ENCODE results near the gene SHOC2.

The SHOC2 gene

DNA sequence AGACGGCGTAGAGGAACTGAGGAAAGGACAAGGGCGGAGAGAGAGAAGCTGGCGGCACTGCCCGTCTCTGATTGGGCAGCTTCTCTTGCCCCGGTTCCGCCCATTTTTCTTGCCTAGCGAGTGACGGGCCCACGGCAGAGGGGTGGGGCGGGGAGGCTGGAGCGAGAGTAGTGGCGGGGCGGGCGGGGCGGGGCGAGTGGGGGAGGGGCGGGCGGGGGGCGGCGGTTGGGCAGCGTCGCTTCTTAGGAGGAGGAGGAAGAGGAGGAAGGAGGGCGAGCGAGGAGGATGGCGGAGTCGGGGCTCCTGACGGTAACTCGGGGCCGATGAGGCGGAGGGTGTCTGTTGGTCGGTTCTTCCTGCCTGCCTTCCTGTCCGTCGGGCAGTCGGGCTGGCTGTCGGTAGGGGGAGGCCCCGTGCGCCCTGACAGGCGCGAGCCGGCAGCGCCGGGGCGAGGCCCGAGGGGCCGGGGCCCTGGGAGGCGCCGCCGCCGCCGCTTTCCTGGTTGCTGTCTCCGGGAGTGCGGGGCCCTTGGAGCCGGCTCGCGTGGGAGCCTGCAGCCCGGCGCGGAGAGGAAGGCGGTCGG lies at the start of gene SHOC2:
TSS of gene SHOC2 (plus strand) at position 256 of the 583 bp plus-strand sequence. CDS start 44,755 bp downstream, outside the sequence.
- in situ Hi-C loops (cut with MboI; ENCODE audit: low sequenced_read_pairs), result no loop called here

DNA sequence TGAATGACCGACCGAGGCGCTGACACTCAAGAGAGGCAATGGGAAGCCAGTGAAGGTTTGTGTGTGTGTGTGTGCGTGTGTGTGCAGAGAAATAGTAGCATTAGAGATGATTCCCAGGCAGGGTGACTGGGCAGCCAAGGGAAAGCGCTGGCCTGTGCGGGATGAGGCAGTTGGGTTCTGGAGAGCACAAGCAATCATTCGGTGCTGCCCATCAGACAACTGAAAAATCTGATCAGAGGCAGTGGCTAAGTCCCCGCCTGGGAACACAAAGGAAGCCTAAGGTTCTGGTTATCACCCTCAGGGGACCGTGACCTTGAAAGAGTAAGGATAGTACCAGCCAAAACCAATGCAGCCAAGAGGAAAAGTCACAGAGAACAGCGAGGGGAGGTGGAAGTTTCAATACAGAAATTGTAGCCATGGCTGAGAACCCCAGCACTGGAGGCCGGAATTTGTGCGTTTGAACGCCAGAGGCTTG lies 48.5 kb upstream of the SHOC2 start:
- in situ Hi-C loops (cut with MboI; ENCODE audit: low sequenced_read_pairs), result no loop called here

DNA sequence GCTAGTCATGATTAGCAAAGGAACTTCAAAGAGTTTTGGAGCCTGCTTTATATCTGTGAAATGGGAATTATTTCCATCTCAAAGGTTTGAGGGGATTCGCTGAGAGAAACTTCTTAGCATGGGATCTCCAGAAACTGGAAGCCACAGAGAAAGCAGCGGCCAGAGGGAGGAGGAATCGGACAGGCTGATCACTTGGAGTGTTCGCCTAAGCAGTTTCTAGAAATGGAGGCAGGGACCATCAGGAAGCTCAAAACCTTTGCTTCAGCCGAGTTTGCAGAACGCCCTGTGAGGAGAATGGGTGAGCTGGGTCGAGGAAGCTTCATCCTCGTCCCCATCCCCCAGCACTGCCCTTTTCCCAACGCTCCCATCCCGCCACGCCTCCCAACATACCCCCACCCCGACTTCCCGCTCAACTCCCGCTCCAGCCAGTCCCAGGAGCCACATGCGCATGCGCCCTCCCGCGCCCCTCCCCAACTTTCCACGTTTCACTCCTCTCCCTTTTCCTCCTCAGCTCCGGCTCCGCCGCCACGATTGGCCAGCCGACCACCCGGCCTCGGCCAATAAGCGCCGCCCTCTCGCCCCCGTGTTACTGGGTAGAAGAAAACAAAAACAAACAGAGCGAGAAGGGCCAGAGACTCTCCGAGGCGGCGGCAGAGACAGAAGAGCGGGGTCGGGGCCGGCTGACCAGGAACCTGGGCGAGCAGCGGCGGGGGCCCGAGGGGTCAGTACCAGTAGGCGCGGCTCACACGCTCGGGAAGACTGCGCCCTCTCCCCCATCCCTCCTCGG lies 47.9 kb upstream of the SHOC2 start, which contains the start of gene PDCD4:
TSS of gene PDCD4 (plus strand) at position 631 of the 787 bp plus-strand sequence. CDS start 4,100 bp downstream, outside the sequence.
- in situ Hi-C loops (cut with MboI; ENCODE audit: low sequenced_read_pairs), result no loop called here

DNA sequence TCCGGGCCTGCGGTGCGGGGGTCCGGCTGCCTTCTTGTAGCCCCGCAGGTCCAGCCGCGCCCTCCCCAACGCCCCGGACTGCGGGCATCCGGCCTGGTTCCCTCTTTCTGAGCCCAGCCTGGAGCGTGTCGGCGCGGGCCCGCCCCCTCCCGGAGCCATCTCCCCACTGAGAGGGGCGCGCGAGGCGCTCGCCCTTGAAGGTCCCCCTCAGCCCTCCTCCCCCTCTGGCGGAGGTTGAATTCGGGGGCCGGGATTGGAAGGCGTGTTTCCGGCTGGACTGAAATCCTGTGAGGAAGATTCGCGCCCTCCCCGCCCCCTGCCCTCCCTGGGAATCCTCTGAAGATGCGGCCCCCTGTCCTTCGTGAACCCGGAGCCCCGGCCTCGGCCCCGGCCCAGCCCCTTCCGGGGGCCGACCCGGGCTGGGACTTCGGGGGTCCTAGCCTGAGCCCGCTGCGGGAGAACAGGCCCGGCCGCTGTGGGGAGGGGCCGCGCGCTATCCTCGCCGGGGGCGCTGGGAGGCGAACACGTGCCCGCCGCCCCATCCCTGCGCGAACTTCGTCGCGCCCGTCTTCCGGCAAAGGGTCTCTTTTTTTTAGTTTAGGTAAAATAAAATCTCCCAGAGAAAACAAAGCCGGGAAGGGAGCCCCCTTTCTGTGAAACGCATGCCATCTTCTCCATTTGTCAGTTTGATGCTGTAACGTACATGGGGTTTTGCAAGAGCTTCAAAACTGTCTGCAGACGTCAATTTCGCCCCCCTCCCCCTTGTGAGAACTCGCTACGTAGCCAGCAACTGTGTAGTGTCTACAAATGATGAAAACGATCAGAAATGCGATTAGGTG lies 47.0 kb upstream of the SHOC2 start:
- in situ Hi-C loops (cut with MboI; ENCODE audit: low sequenced_read_pairs), result no loop called here

DNA sequence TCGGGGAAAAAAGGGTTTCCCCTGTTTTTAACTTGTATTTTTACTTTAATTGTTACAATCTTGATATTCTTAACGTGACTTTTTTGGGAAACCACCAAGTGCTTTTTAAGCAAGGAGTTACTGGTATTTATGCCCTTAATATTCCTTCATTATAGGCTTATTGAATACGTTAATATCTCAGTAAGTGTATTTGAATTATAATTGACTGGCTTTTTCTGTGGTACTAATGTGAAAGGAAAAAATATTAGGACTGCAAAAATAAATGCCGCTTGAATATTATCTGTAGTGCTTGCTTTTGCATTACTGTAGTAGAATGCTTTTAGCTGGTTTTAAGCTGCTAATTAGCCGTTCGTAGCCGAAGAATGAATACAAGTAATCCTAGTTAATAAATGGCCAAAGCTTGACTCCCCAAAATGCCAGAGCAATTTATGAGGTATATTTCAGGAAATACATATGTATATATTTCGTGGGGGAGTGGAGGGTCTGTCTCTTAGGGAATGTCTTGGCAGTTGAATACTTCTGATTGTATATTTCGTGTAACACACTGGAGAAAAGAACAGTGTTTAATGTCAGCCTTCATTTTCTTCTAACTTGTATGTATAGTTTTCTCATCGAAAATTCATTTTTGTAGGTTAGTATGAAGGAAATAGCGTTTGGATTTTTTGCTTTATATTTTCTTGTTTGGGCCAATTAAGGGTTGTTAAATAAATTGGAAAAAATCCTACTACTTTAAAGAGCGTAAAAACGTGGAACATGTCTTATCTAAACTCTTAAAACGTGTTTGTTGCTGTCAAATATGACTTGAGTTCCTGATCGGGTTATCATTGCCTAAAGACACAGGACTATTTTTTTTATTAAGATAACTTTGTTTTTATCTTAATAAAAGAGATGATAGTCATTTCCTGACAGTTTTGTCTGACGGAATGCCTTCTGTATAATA lies 46.1 kb upstream of the SHOC2 start:
- in situ Hi-C loops (cut with MboI; ENCODE audit: low sequenced_read_pairs), result no loop called here

DNA sequence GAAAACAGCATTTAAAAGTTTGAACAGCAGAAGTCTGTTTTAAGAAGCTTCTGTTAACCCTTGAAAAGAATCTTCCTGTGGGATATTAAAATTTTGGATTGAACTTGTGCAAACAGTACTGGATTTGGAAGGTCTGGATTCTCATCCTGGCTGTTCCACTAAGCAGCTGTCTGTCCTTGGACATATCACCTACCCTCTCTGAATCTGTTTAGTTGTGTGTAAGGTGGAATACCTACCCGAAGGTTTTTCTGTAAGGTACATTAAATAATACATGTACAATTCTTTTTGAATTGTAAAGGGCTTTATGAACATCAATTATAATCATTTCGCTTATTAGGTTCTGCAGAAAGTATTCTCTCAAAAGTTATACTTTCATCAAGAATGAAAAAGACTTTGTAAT lies 45.5 kb upstream of the SHOC2 start:
- in situ Hi-C loops (cut with MboI; ENCODE audit: low sequenced_read_pairs), result no loop called here

DNA sequence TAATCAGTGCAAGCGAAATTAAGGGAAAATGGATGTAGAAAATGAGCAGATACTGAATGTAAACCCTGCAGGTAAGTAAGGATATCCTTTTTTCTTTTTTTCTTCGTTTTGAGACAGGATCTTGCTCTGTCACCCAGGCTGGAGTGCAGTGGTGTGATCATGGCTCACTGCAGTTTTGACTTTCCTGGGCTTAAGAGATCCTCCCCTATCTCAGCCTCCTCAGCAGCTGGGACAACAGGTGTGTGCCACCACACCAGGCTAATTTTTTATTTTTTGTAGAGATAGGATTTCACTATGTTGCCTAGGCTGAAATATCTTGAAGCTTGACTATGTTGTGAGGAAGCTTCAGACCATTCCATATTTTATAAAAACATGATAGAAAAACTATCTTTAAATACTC lies 43.4 kb upstream of the SHOC2 start:
- in situ Hi-C loops (cut with MboI; ENCODE audit: low sequenced_read_pairs), result no loop called here

DNA sequence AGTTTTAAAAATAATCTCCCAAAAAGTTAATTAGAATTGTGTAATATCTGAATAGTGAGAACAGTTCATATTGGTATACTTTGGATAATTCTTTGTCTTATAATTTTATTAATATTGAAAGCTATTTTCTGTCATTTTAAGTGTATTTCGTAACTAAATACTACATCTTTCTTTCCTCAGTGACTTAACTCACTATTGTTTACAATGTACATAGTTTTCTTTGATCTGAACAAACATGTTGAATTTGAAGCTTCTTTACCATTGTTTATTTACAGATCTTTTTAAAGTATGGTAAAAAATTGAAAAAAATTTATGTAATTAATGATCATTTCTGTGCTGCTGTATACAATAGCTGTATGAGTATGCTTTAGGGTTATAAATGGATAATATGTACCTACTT lies 42.6 kb upstream of the SHOC2 start:
- in situ Hi-C loops (cut with MboI; ENCODE audit: low sequenced_read_pairs), result no loop called here

DNA sequence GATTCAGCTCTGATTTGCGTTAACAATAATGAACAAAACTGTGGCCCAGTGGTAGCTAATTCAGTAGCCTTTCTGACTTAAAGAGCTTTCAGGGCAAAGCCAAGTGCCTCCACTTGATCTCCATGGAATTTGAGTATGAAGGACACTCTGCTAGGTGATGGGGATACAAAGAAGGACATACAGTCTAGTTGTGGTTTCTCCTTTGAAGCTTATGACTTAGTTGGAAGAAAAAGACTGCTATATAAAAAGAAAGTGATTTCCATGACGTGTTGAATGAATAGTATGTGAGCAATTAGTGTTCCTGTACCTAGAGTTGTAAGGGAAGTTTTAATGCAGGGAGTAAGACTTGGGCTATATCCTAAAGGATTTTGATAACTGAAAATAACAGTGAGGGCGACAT lies 39.4 kb upstream of the SHOC2 start:
- in situ Hi-C loops (cut with MboI; ENCODE audit: low sequenced_read_pairs), result no loop called here

DNA sequence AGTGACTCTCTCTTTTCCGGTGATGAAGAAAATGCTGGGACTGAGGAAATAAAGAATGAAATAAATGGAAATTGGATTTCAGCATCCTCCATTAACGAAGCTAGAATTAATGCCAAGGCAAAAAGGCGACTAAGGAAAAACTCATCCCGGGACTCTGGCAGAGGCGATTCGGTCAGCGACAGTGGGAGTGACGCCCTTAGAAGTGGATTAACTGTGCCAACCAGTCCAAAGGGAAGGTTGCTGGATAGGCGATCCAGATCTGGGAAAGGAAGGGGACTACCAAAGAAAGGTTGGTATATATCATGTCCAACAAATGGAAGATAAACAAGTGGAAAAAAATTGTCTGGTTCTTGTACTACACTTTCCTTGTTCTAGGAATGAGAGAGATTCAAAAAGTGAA lies 38.2 kb upstream of the SHOC2 start:
- in situ Hi-C loops (cut with MboI; ENCODE audit: low sequenced_read_pairs), result no loop called here

DNA sequence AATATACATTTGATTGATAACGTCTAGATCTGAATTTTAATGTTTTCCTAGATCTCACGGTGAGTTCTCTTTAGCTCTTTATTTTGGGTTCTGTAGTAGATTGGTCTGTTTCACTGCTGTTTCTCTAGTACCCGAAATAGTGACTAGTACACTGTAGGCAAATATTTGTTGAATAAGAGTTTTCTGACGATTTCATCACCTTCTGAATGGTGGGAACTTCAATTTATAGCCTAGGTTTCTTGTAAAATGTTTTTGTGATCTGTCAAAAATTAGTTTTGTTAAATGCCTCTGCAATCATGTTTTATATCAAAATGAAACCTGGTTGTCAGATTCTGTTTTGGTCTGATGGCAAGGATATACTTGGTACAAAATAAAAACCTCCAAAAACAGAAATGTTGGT lies 37.5 kb upstream of the SHOC2 start:
- in situ Hi-C loops (cut with MboI; ENCODE audit: low sequenced_read_pairs), result no loop called here

DNA sequence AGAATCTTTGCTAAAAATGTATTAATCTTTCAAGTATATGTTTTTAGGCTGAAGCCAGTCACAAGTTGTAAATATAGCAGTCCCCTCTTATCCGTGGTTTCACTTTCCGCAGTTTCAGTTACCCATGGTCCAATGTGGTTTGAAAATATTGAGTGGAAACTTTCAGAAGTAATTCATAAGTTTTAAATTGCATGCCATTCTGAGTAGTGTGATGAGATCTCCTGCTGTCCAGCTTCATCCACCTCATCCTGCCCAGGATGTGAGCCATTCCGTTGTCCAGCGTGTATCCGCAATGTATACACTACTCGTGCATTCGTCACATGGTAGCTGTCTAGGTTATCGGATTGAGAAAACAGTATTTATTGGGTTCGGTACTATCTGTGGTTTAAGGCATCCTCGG lies 35.5 kb upstream of the SHOC2 start:
- in situ Hi-C loops (cut with MboI; ENCODE audit: low sequenced_read_pairs), result no loop called here

DNA sequence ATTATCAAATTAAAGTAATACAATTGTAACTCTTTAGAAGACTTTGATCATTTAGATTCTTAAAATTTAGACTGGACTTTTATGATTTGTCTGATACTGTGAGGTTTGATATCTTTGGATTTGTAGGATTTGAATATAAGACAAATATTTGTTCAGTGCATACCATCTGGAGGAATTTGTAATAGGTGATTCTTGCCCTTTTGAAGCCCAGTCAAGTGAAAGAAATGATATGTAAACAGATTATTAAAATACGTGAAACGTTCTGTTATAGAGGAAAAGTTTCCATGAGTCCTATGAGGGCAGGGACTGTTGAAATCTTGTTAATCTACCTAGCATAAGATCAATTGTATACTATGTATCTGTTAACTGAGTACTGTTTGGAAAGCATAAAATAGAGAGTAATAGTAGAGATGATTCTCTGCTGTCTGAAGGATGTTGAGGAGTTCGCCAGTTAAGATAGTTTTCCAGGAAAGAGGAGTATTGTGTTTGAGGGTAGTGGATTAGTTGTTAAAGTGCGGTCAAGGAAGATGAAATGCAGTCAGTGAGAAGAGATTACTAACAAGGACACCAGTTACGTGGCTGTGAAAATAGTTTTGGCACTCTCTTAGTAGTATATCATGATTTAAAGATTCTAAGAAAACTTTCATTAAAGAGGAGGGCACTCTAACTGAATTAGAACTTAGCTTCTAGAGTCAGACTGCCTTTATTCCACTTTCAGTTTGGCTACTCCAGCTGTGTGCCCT lies 33.3 kb upstream of the SHOC2 start:
- in situ Hi-C loops (cut with MboI; ENCODE audit: low sequenced_read_pairs), result no loop called here

DNA sequence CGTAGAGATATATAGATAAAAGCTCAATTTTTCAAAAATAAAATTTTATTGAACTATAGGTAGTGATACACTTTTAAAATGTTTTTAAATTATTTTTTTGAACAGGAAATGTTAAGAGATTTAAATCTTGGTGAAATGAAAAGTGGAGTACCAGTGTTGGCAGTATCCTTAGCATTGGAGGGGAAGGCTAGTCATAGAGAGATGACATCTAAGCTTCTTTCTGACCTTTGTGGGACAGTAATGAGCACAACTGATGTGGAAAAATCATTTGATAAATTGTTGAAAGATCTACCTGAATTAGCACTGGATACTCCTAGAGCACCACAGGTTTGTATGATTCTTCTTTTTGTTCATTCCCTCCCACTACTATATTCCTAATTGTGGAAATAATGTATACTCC lies 31.8 kb upstream of the SHOC2 start:
- in situ Hi-C loops (cut with MboI; ENCODE audit: low sequenced_read_pairs), result no loop called here

DNA sequence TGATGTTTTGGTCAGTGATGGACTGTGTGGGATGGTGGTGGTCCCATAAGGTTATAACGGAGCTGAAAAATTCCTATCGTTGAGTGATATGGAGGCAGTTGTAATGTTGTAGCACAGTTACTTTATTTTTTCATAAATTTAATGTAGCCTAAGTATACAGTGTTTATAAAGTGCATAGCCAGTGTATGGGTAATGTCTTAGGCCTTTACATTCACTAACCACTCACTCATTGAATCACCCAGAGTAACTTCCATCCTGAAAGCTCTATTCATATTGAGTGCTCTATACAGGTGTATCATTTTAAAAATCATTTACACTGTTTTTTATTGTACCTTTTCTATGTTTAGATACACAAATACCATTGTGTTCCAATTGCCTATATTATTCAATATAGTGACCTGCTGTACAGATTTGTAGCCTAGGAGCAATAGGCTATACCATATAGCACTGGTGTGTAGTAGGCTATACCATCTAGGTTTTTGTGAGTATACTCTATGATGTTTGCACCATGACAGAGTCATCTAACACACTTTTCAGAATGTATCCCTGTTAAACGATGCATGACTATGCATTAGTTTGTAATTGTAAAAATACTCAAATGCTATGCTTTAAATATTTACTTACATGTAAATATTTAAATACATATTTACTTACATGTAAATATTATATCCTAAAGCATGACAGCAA lies 26.7 kb upstream of the SHOC2 start:
- in situ Hi-C loops (cut with MboI; ENCODE audit: low sequenced_read_pairs), result no loop called here

DNA sequence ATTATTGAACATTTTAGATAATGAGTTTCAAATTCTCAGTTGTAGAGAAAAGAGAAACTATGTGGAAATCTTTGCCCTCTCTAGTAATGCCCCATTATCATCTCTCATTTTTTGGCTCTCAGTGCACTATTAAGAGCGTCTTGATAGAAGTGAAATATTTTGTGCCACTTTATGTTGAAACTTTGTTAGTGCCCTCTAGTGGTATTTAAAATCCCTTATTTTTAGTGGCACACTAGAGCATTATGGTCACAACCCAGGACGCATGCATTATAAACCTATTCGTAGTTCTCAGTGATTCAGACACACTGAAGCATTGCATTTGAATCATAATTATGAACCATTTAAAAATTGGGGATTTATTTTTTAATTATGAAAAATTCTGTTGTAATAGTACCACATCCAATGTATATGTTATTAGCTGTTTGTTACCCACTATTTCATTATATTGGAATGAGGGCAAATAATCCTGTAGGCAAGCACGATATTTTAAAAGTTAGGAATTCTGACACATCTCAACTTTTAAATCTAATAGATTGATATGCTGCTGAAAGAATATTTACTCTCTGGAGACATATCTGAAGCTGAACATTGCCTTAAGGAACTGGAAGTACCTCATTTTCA lies 25.7 kb upstream of the SHOC2 start:
- in situ Hi-C loops (cut with MboI; ENCODE audit: low sequenced_read_pairs), result no loop called here

DNA sequence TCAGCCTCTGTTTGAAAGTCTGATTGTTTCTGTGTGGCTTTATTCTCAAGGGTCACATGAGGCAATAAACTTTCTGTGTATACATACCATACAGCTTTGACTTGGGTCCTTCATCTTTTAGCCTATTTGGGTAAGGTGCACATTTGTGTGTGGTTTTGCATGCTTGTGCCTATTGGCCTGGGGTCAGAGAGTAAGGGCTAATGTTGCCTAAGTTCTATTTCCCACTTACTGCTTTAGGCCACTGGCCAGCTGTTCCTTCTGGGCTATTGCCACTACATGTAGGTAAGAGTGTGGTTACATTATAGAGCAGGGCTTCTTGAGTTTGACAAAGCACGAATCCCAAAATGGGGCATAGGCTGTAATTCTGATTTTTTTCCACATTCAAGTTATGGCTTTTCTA lies 22.2 kb upstream of the SHOC2 start:
- in situ Hi-C loops (cut with MboI; ENCODE audit: low sequenced_read_pairs), result no loop called here

DNA sequence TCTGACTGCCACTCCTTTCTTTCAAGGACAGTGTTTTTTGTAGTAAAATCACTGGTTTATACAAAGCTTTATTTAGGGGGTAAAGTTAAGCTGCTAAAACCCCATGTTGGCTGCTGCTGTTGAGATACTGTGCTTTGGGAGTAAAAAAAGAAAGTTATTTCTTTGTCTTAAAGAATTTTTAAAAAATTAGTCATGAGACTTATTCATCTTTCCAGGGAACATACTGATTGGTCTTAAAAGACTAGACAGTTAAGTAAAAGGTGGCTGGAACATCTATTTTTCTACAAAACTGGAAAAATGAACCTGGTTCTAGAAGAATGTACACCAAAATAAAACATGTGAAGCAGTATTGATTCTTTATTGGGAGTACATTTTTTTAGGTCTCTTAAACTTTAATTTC lies 21.0 kb upstream of the SHOC2 start:
- in situ Hi-C loops (cut with MboI; ENCODE audit: low sequenced_read_pairs), result no loop called here

DNA sequence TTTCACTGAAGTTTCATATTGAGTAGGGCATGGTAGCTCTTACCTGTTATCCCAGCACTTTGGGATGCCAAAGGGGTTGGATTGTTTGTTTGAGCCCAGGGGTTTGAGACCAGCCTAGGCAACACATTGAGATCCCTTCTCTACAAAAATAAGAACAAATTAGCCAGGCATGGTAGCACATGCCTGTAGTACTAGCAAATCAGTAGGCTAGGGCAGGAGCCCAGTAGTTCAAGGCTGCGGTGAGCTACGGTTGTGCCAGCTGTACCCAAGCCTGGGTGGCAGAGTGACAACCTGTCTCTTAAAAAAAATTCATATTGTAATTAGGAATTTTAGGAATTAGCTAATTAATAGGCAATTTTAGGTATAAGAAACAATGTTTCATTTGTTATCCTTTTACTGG lies 18.4 kb upstream of the SHOC2 start:
- in situ Hi-C loops (cut with MboI; ENCODE audit: low sequenced_read_pairs), result no loop called here

Data from hTERT RPE-1 (cell line).